ENCODE measurements around the gene ACAT2.
A peak's percentile ranks its signal among the peaks of the same experiment; 100 is the strongest.

Gene ACAT2

DNA sequence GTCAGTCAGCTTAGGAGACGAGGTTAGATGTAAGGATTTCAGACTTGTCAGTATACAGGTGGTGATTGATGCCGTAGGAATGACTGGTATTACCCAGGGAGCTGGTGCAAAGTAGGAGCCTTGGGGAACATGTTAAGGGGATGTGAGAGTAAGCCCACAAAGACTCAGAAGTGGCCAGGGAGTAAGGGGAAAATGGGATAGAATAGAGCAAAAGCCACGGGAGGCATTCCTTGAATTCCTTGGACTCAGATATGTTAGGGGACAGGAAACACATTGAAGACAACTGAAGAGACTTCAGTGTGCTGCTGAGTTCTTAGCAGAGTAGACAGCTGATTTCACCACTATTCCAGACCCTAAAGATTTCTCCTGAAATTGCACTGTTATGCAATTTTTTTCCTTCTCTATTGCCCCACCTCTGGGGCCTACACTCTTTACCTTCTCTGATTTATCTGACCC, 1.2 kb upstream of the ACAT2 start:
- Histone ChIP-seq H3K36me3 (ENCODE audit: insufficient read depth, insufficient read length, low read length) (peaks cover 45% of the 10 kb centered on the region), H3K4me1 (ENCODE audit: insufficient read depth, insufficient read length) (no peaks in the 10 kb centered on the region), H3K4me3 (ENCODE audit: insufficient read length, low read depth) (peak overlapping the region; percentile 70), H3K9ac (ENCODE audit: insufficient read length, low read depth) (peak overlapping the region; percentile 87), H3K9me3 (ENCODE audit: insufficient read depth, low read length) (no peaks in the 10 kb centered on the region), H3K27me3 (ENCODE audit: insufficient read depth, insufficient read length) (no peaks in the 10 kb centered on the region)
- TF ChIP-seq YY1 (IDR thresholded peaks at IDR 0.05; ENCODE audit: insufficient read depth, insufficient read length) (no peak), ZNF274 (IDR thresholded peaks at IDR 0.05; ENCODE audit: low read depth, low read length) (no peak), SUZ12 (IDR thresholded peaks at IDR 0.05; ENCODE audit: extremely low read depth, insufficient read depth, insufficient read length) (no peak)
- DNase-seq (ENCODE audit: low read depth, low spot score), result peak; percentile 68

DNA sequence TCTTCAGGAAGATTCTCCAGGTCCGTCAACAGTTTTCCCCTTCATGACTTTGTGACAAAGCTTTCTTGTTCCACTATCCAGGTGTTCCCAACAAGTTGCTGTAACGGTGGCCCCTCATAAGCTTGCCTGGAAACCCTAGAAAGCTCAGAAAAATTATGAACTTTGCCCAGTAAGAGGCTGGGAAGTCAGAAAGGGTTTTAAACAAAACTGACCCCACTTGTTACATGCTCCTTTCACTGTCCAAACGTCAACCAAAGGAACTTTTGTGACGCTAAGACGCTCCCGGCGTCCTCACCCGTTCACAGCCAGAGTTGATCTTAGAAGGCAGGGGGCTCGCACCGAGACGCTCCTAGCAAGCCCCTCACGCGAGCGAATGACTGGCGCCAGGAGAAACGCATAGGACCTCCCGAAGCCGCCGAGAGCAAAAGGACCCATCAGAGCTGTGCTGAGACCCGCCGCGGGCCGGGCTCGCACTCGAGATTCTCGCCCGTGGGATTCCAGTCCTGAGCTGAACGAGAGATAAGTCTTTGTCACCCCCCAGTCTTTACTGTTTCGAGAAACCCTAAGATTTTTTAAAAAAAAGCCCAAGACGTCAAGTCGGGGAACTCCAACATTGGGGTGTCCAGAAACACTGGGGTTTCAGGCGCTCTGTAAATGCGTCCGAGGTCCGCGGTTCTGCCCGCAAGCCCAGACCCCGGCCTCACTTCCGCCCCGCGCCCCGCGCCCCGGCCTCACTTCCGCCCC, 544 bp upstream of the ACAT2 start:
- Histone ChIP-seq H3K9me3 (ENCODE audit: insufficient read depth, low read length) (no peaks in the 10 kb centered on the region), H3K9ac (ENCODE audit: insufficient read length, low read depth) (peak overlapping the region; percentile 87), H3K36me3 (ENCODE audit: insufficient read depth, insufficient read length, low read length) (peaks cover 45% of the 10 kb centered on the region), H3K4me1 (ENCODE audit: insufficient read depth, insufficient read length) (no peaks in the 10 kb centered on the region), H3K27me3 (ENCODE audit: insufficient read depth, insufficient read length) (no peaks in the 10 kb centered on the region), H3K4me3 (ENCODE audit: insufficient read length, low read depth) (peak overlapping the region; percentile 70)
- no peak for DNase-seq (ENCODE audit: low read depth, low spot score)
- TF ChIP-seq ZNF274 (IDR thresholded peaks at IDR 0.05; ENCODE audit: low read depth, low read length) (no peak), YY1 (IDR thresholded peaks at IDR 0.05; ENCODE audit: insufficient read depth, insufficient read length) (no peak), SUZ12 (IDR thresholded peaks at IDR 0.05; ENCODE audit: extremely low read depth, insufficient read depth, insufficient read length) (no peak)

DNA sequence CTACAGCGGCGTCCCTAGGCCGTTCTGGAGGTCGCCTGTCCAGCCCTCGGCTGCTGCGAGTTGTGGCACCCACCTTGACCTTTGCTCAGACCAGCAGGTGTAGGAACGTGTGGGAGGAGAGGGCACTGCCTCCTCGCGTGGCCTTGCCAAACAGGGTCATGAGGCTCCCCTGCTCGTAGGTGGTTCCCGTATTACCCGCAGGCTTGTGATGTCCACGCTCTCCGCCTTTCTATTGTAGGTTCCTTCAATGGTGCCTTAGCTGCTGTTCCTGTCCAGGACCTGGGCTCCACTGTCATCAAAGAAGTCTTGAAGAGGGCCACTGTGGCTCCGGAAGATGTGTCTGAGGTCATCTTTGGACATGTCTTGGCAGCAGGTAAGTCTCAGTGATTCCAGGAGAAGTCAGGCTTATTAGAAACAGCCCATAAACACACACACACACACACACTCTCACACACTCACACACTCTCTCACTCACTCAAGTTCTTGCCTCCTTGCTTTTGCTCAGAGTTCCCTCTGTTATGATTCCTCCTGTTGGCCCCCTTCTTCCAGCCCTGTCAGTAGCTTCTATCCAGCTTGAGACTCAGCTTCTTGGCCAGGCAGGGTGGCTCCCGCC, 942 bp downstream of the ACAT2 start:
- peak overlapping the region; percentile 84 for H3K9ac ChIP-seq (ENCODE audit: insufficient read length, low read depth)
- peak overlapping the region; percentile 89 for H3K4me3 ChIP-seq (ENCODE audit: insufficient read length, low read depth)
- no peak for TF ChIP-seq YY1 (IDR thresholded peaks at IDR 0.05; ENCODE audit: insufficient read depth, insufficient read length)
- TF ChIP-seq ZNF274 (IDR thresholded peaks at IDR 0.05; ENCODE audit: low read depth, low read length), result no peak
- no peak for TF ChIP-seq SUZ12 (IDR thresholded peaks at IDR 0.05; ENCODE audit: extremely low read depth, insufficient read depth, insufficient read length)
- no peaks in the 10 kb centered on the region for H3K27me3 ChIP-seq (ENCODE audit: insufficient read depth, insufficient read length)
- DNase-seq (ENCODE audit: low read depth, low spot score), result no peak
- H3K4me1 ChIP-seq (ENCODE audit: insufficient read depth, insufficient read length), result no peaks in the 10 kb centered on the region
- no peaks in the 10 kb centered on the region for H3K9me3 ChIP-seq (ENCODE audit: insufficient read depth, low read length)
- H3K36me3 ChIP-seq (ENCODE audit: insufficient read depth, insufficient read length, low read length), result peaks cover 48% of the 10 kb centered on the region

DNA sequence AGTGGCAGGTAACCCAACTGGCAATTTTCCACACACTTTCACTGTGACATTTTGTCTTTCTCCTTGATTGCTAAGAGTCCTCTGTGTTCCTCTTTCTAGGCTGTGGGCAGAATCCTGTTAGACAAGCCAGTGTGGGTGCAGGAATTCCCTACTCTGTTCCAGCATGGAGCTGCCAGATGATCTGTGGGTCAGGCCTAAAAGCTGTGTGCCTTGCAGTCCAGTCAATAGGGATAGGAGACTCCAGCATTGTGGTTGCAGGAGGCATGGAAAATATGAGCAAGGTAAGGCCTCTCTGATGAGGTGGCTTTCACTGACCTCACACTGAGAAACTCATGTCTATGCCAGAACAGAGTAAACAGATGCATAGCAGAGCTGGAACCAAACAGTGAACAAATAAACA, 5.1 kb downstream of the ACAT2 start:
- no peak for TF ChIP-seq SUZ12 (IDR thresholded peaks at IDR 0.05; ENCODE audit: extremely low read depth, insufficient read depth, insufficient read length)
- TF ChIP-seq YY1 (IDR thresholded peaks at IDR 0.05; ENCODE audit: insufficient read depth, insufficient read length), result no peak
- TF ChIP-seq ZNF274 (IDR thresholded peaks at IDR 0.05; ENCODE audit: low read depth, low read length), result no peak
- H3K4me3 ChIP-seq (ENCODE audit: insufficient read length, low read depth), result no peak overlapping the region
- peaks cover 79% of the 10 kb centered on the region for H3K36me3 ChIP-seq (ENCODE audit: insufficient read depth, insufficient read length, low read length)
- no peaks in the 10 kb centered on the region for H3K4me1 ChIP-seq (ENCODE audit: insufficient read depth, insufficient read length)
- H3K9ac ChIP-seq (ENCODE audit: insufficient read length, low read depth), result no peak overlapping the region
- H3K9me3 ChIP-seq (ENCODE audit: insufficient read depth, low read length), result peaks cover 3% of the 10 kb centered on the region; the same call in 1 of the 2 replicates
- no peaks in the 10 kb centered on the region for H3K27me3 ChIP-seq (ENCODE audit: insufficient read depth, insufficient read length)
- no peak for DNase-seq (ENCODE audit: low read depth, low spot score)

DNA sequence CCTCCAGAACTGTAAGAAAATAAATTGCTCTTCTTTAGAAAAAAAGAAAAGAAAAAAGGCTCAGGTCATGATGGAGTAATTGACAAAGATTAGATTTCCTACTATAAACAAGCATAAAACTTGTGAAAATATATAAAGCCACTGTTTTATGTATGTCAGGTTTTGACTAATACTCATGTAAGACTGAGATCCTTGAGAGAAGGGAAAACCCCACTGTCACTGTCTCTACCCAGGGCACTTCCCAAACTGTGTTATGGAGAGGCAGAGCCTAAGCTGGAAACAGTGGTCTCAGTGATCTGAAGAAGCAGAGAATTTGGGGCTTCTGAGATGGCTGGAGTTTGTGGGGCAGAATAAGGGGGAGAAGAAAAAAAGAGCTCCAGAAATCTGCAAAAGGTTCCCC, 7.6 kb downstream of the ACAT2 start:
- no peak for DNase-seq (ENCODE audit: low read depth, low spot score)
- TF ChIP-seq YY1 (IDR thresholded peaks at IDR 0.05; ENCODE audit: insufficient read depth, insufficient read length) (no peak), ZNF274 (IDR thresholded peaks at IDR 0.05; ENCODE audit: low read depth, low read length) (no peak), SUZ12 (IDR thresholded peaks at IDR 0.05; ENCODE audit: extremely low read depth, insufficient read depth, insufficient read length) (no peak)
- Histone ChIP-seq H3K4me3 (ENCODE audit: insufficient read length, low read depth) (no peak overlapping the region), H3K27me3 (ENCODE audit: insufficient read depth, insufficient read length) (no peaks in the 10 kb centered on the region), H3K9ac (ENCODE audit: insufficient read length, low read depth) (no peak overlapping the region), H3K9me3 (ENCODE audit: insufficient read depth, low read length) (peaks cover 7% of the 10 kb centered on the region; the same call in 1 of the 2 replicates), H3K36me3 (ENCODE audit: insufficient read depth, insufficient read length, low read length) (peaks cover 81% of the 10 kb centered on the region), H3K4me1 (ENCODE audit: insufficient read depth, insufficient read length) (no peaks in the 10 kb centered on the region)

DNA sequence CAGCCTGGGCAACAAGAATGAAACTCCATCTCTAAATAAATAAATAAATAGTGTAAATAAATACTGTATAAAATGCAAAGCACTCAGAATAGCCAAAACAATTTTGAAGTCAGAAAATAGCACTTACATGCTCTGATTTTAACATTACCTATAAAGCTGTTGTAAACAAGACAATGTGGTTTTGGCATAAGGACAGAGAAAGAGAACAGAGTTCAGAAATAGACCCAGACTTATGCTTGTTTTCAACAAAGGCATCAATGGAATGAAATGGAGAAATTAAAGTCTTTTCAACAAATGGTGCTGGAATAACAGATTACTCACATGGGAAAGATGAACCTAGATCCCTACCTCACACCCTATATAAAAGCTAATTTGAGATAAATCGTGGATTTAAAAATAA, 10.4 kb downstream of the ACAT2 start:
- no peaks in the 10 kb centered on the region for H3K27me3 ChIP-seq (ENCODE audit: insufficient read depth, insufficient read length)
- no peak overlapping the region for H3K4me3 ChIP-seq (ENCODE audit: insufficient read length, low read depth)
- no peak for DNase-seq (ENCODE audit: low read depth, low spot score)
- no peaks in the 10 kb centered on the region for H3K4me1 ChIP-seq (ENCODE audit: insufficient read depth, insufficient read length)
- no peak for TF ChIP-seq SUZ12 (IDR thresholded peaks at IDR 0.05; ENCODE audit: extremely low read depth, insufficient read depth, insufficient read length)
- TF ChIP-seq YY1 (IDR thresholded peaks at IDR 0.05; ENCODE audit: insufficient read depth, insufficient read length), result no peak
- TF ChIP-seq ZNF274 (IDR thresholded peaks at IDR 0.05; ENCODE audit: low read depth, low read length), result no peak
- H3K9me3 ChIP-seq (ENCODE audit: insufficient read depth, low read length), result peaks cover 7% of the 10 kb centered on the region; the same call in 1 of the 2 replicates
- no peak overlapping the region for H3K9ac ChIP-seq (ENCODE audit: insufficient read length, low read depth)
- peaks cover 82% of the 10 kb centered on the region for H3K36me3 ChIP-seq (ENCODE audit: insufficient read depth, insufficient read length, low read length)

DNA sequence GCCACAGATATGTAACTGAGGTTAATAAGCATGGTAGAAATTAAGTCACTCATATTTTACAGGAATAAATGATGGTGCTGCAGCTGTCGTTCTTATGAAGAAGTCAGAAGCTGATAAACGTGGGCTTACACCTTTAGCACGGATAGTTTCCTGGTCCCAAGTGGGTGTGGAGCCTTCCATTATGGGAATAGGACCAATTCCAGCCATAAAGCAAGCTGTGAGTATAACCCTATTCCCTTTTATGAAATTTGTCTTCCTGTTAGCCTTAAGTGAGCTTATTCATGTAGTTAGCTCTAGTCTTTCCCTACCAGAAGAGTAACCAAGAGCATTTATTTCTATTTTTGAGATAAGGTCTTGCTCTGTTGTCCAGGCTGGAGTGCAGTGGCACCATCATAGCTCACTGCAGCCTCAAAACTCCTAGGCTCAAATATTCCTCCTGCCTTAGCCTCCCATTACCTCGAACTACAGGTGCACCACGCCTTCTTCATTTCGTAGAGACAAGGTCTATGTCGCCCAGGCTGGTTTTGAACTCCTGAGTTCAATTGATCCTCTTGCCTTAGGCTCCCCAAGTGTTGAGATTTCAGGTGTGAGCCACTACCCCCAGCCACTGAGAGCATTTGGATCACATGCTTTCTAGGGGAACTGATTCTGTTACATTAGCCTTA, 15.5 kb downstream of the ACAT2 start:
- no peak overlapping the region for H3K4me3 ChIP-seq (ENCODE audit: insufficient read length, low read depth)
- TF ChIP-seq SUZ12 (IDR thresholded peaks at IDR 0.05; ENCODE audit: extremely low read depth, insufficient read depth, insufficient read length), result no peak
- no peak for TF ChIP-seq ZNF274 (IDR thresholded peaks at IDR 0.05; ENCODE audit: low read depth, low read length)
- TF ChIP-seq YY1 (IDR thresholded peaks at IDR 0.05; ENCODE audit: insufficient read depth, insufficient read length), result no peak
- DNase-seq (ENCODE audit: low read depth, low spot score), result no peak
- peaks cover 82% of the 10 kb centered on the region for H3K36me3 ChIP-seq (ENCODE audit: insufficient read depth, insufficient read length, low read length)
- no peaks in the 10 kb centered on the region for H3K9me3 ChIP-seq (ENCODE audit: insufficient read depth, low read length)
- no peaks in the 10 kb centered on the region for H3K27me3 ChIP-seq (ENCODE audit: insufficient read depth, insufficient read length)
- no peak overlapping the region for H3K9ac ChIP-seq (ENCODE audit: insufficient read length, low read depth)
- no peaks in the 10 kb centered on the region for H3K4me1 ChIP-seq (ENCODE audit: insufficient read depth, insufficient read length)
